Epithelial cell of esophagus (primary cell): ENCODE results near the gene SYNGAP1.
"Not testable (repeated sequence)": the region's sequence is repeated elsewhere in the genome, so short reads cannot be mapped to it uniquely, and the experiment has no call there.

Experiments
- DNase-seq: peaks from one replicate; pipeline ENCODE4 v3.0.0; 2010; ENCODE audit warnings: low read depth
- H3K4me3 ChIP-seq: 2 replicates; pipeline ENCODE4 v1.5.1; 2011; ENCODE audit warnings: mild to moderate bottlenecking, low read length, control low read depth
- TF ChIP-seq, protein P1 (sequence below): IDR thresholded peaks from 2 replicates; pipeline ENCODE4 v1.5.1; 2011; ENCODE audit warnings: low read depth, mild to moderate bottlenecking, low read length, control low read depth, inconsistent platforms; ENCODE audit not compliant: insufficient read depth; ENCODE audit errors: missing control alignments

Gene SYNGAP1

GRCh38 chr6:33477864-33478263 lies 58.0 kb downstream of the SYNGAP1 start:
- TF ChIP-seq, protein P1, sequence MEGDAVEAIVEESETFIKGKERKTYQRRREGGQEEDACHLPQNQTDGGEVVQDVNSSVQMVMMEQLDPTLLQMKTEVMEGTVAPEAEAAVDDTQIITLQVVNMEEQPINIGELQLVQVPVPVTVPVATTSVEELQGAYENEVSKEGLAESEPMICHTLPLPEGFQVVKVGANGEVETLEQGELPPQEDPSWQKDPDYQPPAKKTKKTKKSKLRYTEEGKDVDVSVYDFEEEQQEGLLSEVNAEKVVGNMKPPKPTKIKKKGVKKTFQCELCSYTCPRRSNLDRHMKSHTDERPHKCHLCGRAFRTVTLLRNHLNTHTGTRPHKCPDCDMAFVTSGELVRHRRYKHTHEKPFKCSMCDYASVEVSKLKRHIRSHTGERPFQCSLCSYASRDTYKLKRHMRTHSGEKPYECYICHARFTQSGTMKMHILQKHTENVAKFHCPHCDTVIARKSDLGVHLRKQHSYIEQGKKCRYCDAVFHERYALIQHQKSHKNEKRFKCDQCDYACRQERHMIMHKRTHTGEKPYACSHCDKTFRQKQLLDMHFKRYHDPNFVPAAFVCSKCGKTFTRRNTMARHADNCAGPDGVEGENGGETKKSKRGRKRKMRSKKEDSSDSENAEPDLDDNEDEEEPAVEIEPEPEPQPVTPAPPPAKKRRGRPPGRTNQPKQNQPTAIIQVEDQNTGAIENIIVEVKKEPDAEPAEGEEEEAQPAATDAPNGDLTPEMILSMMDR: no peak

DNA sequence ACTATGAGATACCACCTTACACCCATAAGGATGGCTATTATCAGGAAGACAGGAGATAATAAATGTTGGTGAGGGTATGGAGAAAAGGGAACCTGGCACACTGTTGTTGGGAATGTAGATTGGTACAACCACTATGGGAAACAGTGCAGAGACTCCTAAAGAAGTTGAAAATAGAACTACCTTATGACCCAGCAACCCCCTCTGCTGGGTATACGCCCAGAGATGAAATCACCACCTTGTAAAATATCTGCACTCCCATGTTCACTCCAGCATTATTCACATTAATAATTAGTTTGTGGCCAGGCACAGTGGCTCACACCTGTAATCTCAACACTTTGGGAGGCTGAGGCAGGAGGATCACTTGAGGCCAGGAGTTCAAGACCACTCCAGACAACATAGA lies 61.3 kb downstream of the SYNGAP1 start:
- no peak overlapping the region for H3K4me3 ChIP-seq
- TF ChIP-seq, protein P1: no peak
- DNase-seq: no peak

More at GRCh38 chr6:33477864-33478263, 58.0 kb downstream of the SYNGAP1 start:
- no peak for DNase-seq
- no peak overlapping the region for H3K4me3 ChIP-seq

- H3K4me3 ChIP-seq, DNase-seq: not testable (repeated sequence)
These were observed 62.8 kb downstream of the SYNGAP1 start for GRCh38 chr6:33482620-33483019.

DNA sequence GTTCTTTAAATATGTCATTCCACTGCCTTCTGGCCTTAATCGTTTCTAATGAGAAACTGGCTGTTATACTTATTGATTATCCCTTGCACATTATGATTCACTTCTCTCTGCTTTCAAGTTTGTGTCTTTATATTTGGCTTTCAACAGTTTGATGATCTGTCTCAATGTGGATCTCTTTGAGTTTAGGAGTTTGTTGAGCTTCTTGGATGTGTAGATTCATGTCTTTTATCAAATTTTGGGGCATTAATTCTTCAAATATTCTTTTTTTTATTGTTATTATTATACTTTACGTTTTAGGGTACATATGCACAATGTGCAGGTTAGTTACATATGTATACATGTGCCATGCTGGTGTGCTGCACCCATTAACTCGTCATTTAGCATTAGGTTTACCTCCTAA lies 63.8 kb downstream of the SYNGAP1 start:
- TF ChIP-seq, protein P1: no peak
- no peak overlapping the region for H3K4me3 ChIP-seq
- no peak for DNase-seq

DNA sequence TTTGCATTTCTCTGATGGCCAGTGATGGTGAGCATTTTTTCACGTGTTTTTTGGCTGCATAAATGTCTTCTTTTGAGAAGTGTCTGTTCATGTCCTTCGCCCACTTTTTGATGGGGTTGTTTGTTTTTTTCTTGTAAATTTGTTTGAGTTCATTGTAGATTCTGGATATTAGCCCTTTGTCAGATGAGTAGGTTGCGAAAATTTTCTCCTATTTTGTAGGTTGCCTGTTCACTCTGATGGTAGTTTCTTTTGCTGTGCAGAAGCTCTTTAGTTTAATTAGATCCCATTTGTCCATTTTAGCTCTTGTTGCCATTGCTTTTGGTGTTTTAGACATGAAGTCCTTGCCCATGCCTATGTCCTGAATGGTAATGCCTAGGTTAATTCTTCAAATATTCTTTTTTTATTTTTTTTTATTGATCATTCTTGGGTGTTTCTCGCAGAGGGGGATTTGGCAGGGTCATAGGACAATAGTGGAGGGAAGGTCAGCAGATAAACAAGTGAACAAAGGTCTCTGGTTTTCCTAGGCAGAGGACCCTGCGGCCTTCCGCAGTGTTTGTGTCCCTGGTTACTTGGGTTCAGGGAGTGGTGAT lies 64.9 kb downstream of the SYNGAP1 start:
- not testable (repeated sequence) for DNase-seq, H3K4me3 ChIP-seq

DNA sequence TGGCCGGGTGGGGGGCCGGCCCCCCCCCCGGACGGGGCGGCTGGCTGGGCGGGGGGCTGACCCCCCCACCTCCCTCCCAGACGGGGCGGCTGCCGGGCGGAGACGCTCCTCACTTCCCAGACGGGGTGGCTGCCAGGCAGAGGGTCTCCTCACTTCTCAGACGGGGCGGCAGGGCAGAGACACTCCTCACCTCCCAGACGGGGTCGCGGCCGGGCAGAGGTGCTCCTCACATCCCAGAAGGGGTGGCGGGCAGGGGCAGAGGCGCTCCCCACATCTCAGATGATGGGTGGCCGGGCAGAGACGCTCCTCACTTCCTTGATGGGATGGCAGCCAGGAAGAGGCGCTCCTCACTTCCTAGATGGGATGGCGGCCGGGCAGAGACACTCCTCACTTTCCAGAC lies 65.8 kb downstream of the SYNGAP1 start:
- H3K4me3 ChIP-seq, DNase-seq: not testable (repeated sequence)

DNA sequence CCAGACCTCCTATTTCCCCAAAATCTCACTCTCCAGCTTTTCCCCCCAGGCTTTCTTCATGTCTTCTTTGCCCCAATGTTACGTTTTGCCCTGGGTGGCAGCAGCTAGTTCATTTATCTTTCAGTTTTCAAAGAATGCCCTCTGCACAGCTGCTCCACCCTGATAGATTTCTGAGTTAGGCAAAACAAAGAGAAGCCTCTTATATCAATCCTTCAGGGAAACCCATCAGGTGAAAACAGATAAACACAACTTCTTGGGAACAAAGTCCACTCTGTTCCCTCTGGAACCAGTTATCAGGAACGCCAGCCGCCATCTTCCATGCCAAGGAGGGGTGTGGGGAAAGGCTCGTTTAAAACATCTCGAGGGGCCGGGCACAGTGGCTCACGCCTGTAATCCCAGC lies 68.5 kb downstream of the SYNGAP1 start:
- no peak for DNase-seq
- TF ChIP-seq, protein P1: no peak
- H3K4me3 ChIP-seq: no peak overlapping the region

DNA sequence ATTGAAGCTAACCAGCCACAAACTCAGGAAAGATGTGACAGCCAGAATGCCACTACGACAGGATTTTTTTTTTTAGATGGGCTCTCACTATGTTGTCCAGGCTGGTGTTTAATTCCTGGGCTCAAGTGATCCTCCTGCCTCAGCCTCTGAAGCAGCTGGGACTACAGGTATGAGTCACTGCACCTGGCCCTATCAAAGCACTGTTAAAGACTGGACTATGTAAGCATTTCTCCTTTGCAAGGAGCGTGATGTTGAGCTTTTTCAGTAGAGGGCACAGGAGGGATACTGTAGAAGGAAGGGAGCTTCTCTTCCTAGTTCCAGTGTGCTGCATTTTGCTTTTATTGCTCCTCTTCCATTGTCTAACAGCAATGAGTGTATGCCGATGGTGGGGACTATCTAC lies 70.3 kb downstream of the SYNGAP1 start:
- TF ChIP-seq, protein P1: peak; percentile 4
- no peak overlapping the region for H3K4me3 ChIP-seq
- DNase-seq: peak; percentile 44

- no peak for DNase-seq
- H3K4me3 ChIP-seq: no peak overlapping the region
- TF ChIP-seq, protein P1: no peak
These were observed 70.8 kb downstream of the SYNGAP1 start for GRCh38 chr6:33490621-33491020.
